NCI-H187 (cell line): ENCODE measurements around the gene RPAP2.
A peak's percentile ranks its signal among the peaks of the same experiment; 100 is the strongest.
"Not testable (repeated sequence)": the region's sequence is repeated elsewhere in the genome, so short reads cannot be mapped to it uniquely, and the experiment has no call there.

ENCODE experiments used
- DNase-seq, 2 experiments: peaks; one replicate each; lab custom pipeline; 2025; lab: John Stamatoyannopoulos, UW

Gene RPAP2

DNA sequence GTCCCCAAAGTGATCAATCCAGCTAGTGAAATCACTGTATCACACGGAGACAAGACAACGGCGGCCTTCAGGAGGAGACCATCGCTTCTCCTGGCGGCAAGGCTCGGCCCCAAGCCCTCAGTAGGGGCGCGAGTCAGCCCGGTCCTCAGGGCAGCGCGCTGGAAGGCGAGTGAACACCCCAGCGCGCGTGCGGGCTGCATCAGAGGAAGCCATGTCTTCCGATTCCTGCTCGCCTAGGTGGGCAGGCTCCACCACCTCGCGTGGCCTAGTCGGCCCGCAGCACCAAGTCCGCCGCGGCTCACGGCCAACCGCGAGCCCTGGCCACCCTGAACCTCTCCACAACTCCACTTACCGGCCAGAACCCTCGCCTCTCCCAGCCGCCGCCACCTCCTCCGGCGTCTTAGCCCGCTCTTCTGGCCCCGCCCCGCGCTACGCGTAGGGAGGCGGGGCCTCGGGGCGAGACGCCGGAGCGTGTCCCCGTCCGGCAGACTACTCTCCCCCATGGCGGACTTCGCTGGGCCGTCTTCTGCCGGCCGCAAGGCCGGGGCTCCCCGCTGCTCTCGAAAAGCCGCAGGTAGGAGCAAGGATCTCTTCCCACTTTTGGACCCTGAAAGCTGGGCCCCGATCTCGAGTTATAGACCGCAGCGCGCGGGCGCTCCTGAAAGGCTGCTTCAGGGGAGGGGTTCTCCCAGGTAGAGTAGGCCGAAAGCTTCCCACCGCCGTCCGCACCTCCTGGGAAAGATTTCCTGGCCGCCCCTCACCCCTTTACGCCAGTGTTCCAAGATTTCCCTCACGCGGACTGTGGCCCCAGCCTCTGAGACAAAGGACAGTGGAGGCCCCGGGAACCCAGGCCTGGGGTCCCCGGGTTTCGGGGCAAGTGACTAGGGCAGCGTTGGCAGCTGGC is at the start of gene RPAP2, which contains the start of gene GLMN:
Gene RPAP2, plus strand, starts transcription at position 487 of the 904 bp plus-strand sequence. Its CDS starts 15 bp downstream, at position 502.
Gene GLMN, minus strand, starts transcription at position 415 of the 904 bp plus-strand sequence. CDS start 988 bp downstream, outside the sequence.
- DNase-seq: peak; percentile 72 to 89

DNA sequence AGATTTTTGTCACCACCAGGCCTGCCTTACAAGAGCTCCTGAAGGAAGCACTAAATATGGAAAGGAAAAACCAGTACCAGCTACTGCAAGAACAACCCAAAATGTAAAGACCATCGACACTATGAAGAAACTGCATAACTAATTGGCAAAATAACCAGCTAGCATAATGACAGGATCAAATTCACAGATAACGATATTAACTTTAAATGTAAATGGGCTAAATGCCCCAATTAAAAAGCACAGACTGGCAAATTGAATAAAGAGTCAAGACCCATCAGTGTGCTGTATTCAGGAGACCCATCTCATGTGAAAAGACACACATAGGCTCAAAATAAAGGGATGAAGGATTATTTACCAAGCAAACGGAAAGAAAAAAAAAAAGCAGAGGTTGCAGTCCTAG is 44.1 kb upstream of the RPAP2 start:
- DNase-seq: not testable (repeated sequence)

DNA sequence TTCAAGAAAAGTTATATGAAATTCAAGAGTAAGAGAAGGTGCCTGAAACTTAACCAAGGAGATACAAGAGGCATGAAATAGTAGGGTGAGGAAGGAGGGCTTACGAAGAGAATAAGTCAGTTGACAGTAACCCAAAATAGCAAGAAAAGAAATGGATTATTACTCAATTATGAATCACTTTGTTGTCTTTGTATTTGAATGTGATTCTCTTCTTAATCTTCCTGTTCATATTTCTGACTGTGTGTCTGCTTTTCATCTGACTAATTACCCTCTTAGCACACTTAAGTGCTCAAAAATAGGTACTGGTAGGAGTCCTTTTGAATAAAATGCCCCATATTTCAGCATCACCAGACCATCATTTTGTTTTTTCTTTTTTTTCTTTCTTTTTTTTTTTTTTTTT is 39.5 kb upstream of the RPAP2 start:
- no peak for DNase-seq

DNA sequence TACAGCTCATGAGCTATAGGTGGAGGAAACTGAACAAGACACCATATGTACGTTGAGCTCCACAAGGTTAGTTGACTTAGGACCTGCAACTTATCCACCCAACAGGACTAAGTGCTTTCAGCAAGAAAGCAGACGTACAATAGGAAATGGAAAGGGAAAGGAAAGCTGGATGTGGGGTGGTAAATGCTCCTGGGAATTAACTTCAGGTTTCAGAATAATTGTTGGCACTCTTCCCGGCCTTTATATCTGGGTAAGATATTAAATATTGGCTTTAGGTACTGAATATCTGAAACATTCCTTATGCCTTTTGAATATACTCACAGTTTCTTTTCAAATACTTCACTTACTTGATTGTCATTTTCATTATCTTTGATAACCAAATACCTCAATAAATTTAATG is 36.3 kb upstream of the RPAP2 start:
- no peak for DNase-seq

DNA sequence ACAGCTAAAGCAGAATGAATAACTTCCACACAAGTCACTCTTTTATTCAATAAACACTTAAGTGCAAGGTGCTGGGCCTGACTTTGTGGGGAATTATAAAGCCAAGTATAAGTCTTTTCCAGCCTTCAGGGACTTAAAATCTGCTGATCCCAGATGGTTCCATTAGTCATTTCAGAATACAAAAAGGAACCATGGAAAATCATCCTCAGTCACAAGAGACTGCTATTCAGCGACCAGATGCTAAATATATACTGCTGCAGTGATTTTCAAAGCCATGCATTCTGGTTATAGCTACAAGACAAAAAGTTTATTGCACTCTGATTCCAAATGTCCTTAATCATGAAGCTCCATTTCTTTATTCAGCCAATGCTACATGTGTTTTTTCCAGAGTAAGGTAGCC is 25.8 kb upstream of the RPAP2 start:
- no peak for DNase-seq

DNA sequence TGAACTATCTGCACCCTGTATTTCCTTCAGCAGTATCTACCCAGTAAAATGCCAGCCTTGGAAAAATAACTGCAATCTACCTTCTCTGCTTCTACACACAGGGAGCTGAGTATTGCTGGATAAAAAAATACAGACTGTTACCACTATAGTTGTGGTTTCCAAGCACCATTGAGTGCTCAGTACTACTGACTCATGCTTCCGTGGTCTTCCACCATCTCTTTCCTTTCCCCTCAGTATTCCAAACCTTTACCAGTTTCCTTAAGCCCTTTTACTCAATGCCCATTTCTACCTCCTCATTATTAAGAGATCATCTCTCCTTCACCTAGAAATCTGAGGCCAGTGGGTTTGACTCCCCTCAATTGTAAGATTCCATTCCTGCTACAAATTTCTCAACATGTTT is 23.9 kb upstream of the RPAP2 start:
- DNase-seq: no peak

DNA sequence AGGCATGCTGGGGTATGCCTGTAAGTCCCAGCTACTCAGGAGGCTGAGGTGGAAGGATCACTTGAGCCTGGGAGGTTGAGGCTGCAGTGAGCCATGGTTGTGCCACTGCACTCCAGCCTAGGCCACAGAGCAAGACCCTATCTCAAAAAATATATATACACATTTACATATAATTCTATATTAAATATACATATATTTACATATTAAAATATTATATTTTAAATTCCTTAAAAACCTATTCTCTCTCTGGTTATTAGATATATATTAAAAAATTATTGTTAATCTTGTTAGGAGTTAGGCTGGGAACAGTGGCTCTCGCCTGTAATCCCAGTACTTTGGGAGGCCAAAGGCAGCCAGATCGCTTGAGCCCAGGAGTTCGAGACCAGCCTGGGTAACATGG is 22.8 kb upstream of the RPAP2 start:
- no peak for DNase-seq

DNA sequence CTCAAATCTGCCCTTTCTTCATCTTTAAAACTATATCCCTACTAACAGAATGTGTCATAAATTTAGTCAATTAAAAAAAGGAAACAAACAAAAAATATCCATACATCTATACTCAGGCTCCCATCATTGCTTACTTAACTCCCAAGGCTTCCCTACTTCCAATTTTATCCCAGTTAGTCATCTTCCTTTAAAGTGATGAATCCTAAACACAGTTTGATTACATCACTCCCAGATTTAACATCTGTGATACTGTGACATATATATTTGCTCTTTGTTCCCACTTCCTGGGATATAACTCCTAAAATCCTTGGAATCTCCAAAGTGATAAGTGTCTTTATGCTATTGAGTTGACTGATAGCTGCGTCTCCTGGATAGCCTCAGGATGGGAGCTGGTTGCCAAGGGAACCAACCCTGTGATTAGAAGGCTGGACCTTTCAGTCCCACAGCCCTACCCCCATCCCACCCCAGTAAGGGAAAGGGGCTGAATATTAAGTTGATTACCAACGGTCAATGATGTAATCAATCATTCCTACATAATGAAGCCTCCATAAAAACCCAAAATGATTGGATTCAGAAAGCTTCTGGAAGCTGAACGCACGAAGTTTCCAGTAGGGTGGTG is 21.6 kb upstream of the RPAP2 start:
- DNase-seq: no peak

DNA sequence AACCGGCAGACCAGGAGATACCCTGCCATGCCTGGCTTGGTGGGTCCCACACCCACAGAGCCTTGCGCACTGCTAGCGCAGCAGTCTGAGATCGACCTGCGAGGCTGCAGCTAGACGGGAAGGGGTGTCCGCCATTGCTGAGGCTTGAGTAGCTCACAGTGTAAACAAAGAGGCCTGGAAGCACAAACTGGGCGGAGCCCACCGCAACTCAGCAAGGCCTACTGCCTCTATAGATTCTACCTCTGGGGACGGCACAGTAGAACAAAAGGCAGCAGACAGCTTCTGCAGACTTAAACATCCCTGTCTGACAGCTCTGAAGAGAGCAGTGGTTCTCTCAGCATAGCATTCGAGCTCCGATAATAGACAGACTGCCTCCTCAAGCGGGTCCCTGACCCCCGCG is 19.1 kb upstream of the RPAP2 start:
- not testable (repeated sequence) for DNase-seq

DNA sequence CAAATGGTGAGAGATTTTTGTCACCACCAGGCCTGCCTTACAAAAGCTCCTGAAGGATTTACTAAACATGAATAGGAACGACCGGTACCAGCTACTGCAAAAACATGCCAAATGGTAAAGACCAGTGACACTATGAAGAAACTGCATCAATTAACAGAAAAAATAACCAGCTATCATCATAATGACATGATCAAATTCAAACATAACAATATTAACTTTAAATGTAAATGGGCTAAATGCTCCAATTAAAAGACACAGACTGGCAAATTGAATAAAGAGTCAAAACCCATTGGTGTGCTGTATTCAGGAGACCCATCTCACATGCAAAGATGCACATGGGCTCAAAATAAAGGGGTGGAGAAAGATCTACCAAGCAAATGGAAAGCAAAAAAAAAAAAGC is 17.4 kb upstream of the RPAP2 start:
- not testable (repeated sequence) for DNase-seq

DNA sequence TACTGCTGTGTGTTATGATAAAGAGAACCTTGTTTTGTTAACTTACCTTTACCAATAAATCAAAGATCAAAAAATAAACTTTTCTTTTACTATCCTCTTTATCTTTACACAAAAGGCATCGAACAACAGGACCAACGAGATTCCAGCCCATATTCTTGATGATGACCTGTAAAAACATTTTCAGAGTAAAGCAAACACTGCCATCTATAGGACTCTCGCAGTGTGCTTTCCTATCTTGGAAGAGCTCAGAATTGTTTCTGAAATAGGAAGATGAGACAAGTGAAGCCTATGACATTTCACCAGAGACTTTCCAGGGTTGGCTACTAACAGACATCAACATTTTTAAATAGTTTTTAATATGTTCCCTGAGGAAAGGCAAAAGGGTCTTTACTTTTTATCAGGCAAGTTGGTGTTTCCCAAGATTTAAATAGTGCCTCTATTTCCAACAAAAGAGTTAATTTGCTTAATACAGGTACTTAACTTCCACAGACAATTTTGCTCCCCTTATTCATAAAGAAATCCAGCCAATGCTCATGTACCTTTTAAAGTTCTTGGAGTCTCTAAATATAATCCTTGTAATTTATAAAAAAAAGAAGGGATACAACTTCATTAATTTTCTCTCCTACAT is 7.4 kb upstream of the RPAP2 start:
- peak in 1 of 2 experiments; percentile 2 for DNase-seq

DNA sequence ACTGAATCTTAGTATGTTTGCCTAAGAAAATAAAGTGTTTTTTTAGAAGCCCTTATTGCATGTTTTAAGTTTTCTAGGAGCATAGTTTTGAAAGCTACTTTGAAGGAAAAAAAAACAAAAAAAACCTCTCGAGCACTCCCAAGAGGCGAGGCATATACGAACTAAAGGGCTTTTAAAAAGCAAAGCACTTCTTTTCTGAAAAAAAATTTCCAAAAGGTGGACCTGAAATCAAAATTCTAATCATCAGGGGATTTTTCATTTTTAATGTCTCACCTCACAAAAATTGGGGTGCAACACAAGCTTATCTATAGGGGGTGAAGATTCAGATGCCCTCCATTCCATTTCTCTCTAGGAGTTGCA is 666 bp upstream of the RPAP2 start:
- no peak for DNase-seq

DNA sequence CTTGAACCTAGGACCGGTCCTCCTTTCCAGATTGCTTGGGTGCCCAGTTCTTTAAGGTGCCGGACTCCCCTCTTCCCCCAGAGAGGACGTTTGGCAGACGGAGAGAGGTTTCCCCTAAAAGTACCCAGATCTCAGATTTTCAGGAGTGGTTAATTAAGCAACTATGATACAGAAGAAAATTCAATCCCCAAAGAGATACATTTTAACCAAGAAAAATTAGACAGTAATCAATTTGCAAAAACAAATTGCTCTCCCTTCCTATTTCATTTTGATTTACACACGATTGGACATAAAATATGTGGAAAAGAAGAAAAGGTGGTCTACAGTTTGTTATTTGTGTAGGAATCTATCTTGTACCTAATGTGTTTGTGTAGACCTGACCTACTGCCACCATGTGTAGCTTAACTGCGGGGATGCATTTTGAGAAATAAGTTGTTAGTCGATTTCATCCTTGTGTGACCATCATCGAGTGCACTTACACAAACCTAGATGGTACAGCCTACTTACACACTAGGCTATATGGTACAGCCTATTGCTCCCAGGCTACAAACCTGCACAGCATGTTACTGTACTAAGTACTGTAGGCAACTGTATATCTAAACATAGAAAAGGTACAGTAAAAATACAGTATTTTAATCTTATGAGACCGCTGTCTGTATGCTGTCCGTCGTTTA is 755 bp downstream of the RPAP2 start:
- no peak for DNase-seq

DNA sequence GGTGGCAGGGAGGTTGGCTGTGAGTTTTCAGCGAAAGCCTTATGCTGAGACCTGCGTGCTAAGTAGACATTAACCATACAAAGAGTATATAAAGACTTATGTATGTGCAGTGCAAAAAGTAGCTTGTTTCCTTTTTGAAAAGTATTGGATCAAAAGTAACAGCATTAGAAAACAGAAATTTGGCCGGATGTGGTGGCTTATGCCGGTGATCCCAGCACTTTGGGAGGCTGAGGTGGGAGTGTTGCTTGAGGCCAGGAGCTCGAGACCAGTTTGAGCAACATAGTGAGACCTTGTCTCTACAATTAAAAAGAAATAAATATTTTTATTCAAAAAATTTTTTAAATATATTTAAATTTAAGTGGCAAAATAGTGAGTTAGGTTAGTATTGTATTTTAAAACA is 2.2 kb downstream of the RPAP2 start:
- DNase-seq: no peak

DNA sequence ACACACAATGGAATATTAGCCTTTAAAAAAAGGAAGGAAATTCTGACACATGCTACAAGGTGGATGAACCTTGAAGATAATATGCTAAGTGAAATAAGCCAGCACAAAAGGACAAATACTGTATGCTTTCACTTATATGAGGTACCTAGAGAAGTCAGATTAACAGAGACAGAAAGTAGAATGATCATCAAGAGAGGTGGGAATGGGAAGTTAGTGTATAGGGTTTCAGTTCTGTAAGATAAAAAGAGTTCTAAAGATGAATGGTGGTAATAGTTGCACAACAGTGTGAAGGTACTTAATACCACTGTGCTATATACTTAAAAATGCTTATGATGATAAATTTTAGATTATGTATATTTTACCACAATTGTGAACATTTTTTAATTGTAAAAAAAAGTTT is 7.2 kb downstream of the RPAP2 start:
- DNase-seq: no peak

DNA sequence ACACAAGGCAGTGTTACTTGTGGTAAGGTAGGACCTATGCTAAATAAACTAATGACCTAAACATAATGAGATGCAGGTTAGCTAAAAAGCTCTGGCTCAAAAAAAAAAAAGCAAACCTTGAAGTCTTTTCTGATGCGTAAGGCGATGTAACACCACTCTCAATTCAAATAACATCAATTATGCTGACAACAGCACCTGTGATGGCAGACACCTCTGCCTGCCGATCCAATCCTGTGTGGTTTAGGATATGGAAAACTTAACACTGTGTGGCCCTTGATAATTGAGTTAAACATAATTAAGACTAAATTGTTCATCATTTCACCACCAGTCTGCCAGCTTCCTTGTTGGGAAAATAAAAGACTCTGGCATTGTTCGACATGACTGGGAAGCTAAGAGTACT is 9.1 kb downstream of the RPAP2 start:
- DNase-seq: no peak

DNA sequence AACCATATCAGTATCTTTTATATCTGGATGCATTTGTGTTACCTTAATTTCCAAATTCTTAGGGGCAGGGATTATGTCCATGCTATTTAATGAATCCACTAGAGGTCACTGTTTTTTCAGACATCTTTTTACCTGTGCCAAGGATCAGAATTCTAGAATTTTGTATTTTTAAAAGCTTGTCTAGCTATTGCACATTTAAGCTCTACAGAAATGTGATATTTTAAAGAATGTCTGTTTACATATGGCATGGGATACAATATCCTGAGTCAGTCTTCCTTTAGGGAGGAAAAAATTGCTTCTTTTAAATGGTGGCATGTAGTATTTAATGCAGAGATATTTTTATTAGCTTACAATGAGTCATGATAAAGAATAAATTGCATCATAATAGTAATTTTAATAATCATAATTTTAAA is 11.3 kb downstream of the RPAP2 start:
- no peak for DNase-seq

DNA sequence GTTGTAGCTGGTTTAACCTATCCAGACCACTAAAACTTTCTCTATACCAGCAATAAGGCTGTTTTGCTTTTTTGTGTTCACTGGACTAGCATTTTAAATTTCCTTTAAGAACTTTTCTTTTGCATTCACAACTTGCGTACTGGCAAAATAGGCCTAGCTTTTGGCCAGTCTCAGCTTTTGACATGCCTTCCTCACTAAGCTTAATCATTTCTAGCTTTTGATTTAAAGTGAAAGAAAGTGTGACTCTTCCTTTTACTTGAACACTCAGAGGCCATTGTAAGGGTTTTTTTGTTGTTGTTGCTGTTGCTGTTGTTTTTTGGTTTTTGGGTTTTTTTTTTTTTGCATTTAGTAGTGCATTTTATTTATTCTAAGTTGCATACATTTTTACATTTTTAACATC is 15.2 kb downstream of the RPAP2 start:
- DNase-seq: no peak

DNA sequence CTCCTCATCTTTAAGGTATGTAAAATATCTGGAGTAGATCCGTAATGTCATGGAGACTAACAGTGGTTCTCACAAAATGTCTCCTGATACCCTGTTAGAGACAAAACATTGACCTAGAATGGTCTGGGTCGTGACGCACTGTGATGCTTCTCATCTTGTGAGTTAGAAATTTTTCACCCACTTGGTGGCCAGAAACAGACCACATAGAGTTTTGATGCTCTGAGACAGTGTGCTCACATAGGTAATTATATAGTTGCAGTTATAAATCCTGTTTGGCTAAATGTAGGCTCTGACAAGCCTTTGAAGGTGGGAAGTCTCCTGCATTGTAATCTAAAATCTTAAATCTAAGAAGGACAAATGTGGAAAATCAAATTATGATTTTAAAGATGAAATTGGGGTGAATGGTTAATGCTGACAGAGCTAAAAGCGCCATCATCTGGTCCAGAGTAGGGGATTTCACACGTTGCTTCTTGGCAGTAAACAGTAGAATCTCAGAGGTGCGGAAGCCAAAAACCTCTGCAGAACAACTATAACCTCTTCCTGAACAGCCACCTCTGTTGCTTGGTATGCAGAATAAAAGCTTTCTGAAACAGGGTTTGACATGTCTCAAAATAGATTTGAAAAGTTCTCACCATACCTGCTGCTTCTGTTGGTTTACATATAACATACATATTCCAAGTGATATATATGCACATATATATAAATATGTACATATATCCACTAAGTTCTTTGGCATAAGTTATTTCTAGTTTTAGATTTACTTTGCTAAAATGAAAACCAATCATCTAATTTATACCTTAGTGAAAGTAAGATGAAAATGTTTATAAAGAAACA is 17.1 kb downstream of the RPAP2 start:
- DNase-seq: no peak

DNA sequence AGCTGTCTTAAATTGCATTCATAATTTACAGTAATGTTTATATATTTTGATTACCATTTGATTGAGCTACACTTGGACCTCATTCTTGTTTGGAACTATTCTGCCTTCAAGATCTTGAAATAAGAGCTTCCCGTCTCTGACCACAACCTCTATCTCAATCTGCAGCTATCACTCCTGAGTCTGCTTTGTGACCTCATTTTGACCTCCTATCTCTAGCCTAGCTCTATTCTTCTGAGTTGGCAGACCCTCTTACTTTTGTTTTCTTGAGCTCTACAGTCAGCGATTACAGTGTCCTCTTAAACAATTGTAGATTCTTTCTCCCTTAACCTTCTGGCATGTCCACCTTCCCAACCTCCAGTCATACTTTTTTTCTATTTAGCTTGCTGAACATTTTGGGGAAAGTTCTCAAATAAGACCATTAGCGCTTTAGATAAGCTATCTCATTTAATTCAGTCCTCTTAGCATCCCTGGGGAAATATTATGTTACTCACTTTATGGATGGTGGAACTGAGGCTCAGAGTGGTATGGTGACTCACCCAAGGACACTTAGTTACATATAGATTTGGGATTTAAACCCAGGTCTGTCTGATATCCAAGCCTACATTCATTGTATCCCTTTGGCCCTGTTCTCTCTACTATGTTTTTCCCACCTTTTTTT is 19.1 kb downstream of the RPAP2 start:
- DNase-seq: no peak
